GM12878 (cell line): ENCODE measurements around the gene GBX1. TPM values are rescaled to one million over a fixed set of nuclear protein-coding genes. Genes with fewer than 3 reads are reported as not detected.

ENCODE experiments used
- ATAC-seq: fragments of 200-7000 bp; cut with Tn5 transposase; 3 replicates; pipeline ENCODE4 v1.9.1; 2020; ENCODE audit warnings: mild to moderate bottlenecking, moderate library complexity
- BruUV-seq: library from RNA; stranded (reverse); fragments of 400-500 nt; replicated peaks from 2 replicates; lab custom pipeline; 2021; lab: Mats Ljungman, UMichigan
- CTCF ChIA-PET: fragments of 300-600 bp; sonication (Branson Sonifier 250); formaldehyde crosslinking; extraction: SDS; loops from one replicate; lab custom pipeline; 2021; ENCODE audit warnings: inconsistent platforms; lab: Yijun Ruan, JAX
- POLR2A ChIA-PET: fragments of 350-600 bp; formaldehyde crosslinking; extraction: SDS; loops from one replicate; lab custom pipeline; 2021; ENCODE audit warnings: inconsistent platforms; lab: Charles Lee
- RAD21 ChIA-PET: fragments of 300-600 bp; sonication (Branson Sonifier 250); formaldehyde crosslinking; loops from one replicate; lab custom pipeline; 2023; ENCODE audit warnings: antibody characterized with exemption; ENCODE audit not compliant: unreplicated experiment; lab: Charles Lee
- SMC1A ChIA-PET: fragments of 300-600 bp; sonication (Branson Sonifier 250); formaldehyde crosslinking; loops from one replicate; lab custom pipeline; 2023; ENCODE audit not compliant: unreplicated experiment, uncharacterized antibody; lab: Charles Lee
- DNase-seq: peaks from one replicate; pipeline ENCODE4 v3.0.0-alpha.2; 2011; ENCODE audit warnings: low read depth, low spot score
- FAIRE-seq: peaks from 3 replicates; lab custom pipeline; 2011; peaks lifted over from hg19 to GRCh38; lab: Jason Lieb, UNC
- H2AFZ ChIP-seq: 2 replicates; pipeline ENCODE4 v1.6.0; 2011; ENCODE audit warnings: low read depth, low read length, control low read depth; ENCODE audit not compliant: control insufficient read depth
- H3K27ac ChIP-seq: 2 replicates; pipeline ENCODE4 v1.5.1; 2011; ENCODE audit warnings: control low read depth; ENCODE audit not compliant: control insufficient read depth, insufficient read depth
- H3K27me3 ChIP-seq, 2 experiments: replicated peaks in 1 of 2; 2 replicates each; pipeline versions ENCODE4 v1.6.0 to v1.6.1; 2011; ENCODE audit warnings: low read length in 1 of 2; ENCODE audit not compliant: control insufficient read depth in 2 of 2, insufficient read depth in 2 of 2
- H3K36me3 ChIP-seq, 2 experiments: 2 replicates each; pipeline ENCODE4 v1.5.1; 2011; ENCODE audit warnings: low read length in 1 of 2; ENCODE audit not compliant: control insufficient read depth in 2 of 2, insufficient read depth in 2 of 2
- H3K4me1 ChIP-seq: 2 replicates; pipeline ENCODE4 v1.6.1; 2011; ENCODE audit warnings: mild to moderate bottlenecking, low read length, moderate library complexity, mixed read lengths; ENCODE audit not compliant: control insufficient read depth, insufficient read depth
- H3K4me2 ChIP-seq: 2 replicates; pipeline ENCODE4 v1.6.0; 2011; ENCODE audit warnings: control low read depth; ENCODE audit not compliant: control insufficient read depth, insufficient read depth
- H3K4me3 ChIP-seq: fragments of 200-600 bp; sonication (generic); 2 replicates; pipeline ENCODE4 v1.5.1; 2016
- H3K79me2 ChIP-seq: 2 replicates; pipeline ENCODE4 v1.6.0; 2011; ENCODE audit warnings: low read length; ENCODE audit not compliant: control insufficient read depth, insufficient read depth
- H3K9ac ChIP-seq: 2 replicates; pipeline ENCODE4 v1.8.0; 2011; ENCODE audit warnings: low read length, control low read depth, mixed read lengths; ENCODE audit not compliant: control insufficient read depth, insufficient read depth
- H3K9me3 ChIP-seq: replicated peaks from 3 replicates; pipeline ENCODE4 v1.5.1; 2011; ENCODE audit warnings: mild to moderate bottlenecking, low read length; ENCODE audit not compliant: control insufficient read depth, insufficient read depth
- H4K20me1 ChIP-seq: 2 replicates; pipeline ENCODE4 v1.6.0; 2011; ENCODE audit not compliant: control insufficient read depth, insufficient read depth
- ETV6 ChIP-seq, 2 experiments: fragments of 450-650 bp in 1 of 2; IDR thresholded peaks in 1 of 2; conservative IDR thresholded peaks in 1 of 2; 2 replicates each; pipeline ENCODE4 v1.6.1; 2014; ENCODE audit warnings: antibody characterized with exemption in 1 of 2, borderline replicate concordance in 1 of 2, low read depth in 1 of 2, mild to moderate bottlenecking in 1 of 2, moderate library complexity in 1 of 2
- FOXK2 ChIP-seq: fragments of 450-650 bp; IDR thresholded peaks from 2 replicates; pipeline ENCODE4 v1.6.1; 2017; ENCODE audit warnings: mild to moderate bottlenecking, moderate library complexity
- KLF5 ChIP-seq: fragments of 450-650 bp; IDR thresholded peaks from 2 replicates; pipeline ENCODE4 v1.6.1; 2014; ENCODE audit warnings: mild to moderate bottlenecking; ENCODE audit not compliant: partially characterized antibody
- POLR2AphosphoS2 ChIP-seq: IDR thresholded peaks from 2 replicates; pipeline ENCODE4 v1.6.1; 2011; ENCODE audit warnings: low read depth, mild to moderate bottlenecking, low read length, improper control_type of control experiment, moderate library complexity
- ZNF384 ChIP-seq: IDR thresholded peaks from 2 replicates; pipeline ENCODE4 v1.6.1; 2012; ENCODE audit warnings: low read depth, mild to moderate bottlenecking, low read length, improper control_type of control experiment, borderline replicate concordance
- WGBS: methylation state at CpG from one replicate; pipeline ENCODE4 v1.1.6; 2016; ENCODE audit warnings: low lambda C conversion rate; ENCODE audit not compliant: insufficient replicate concordance, insufficient coverage; ENCODE audit errors: missing lambda C conversion rate; 5-methylcytosine and 5-hydroxymethylcytosine counted together
- in situ Hi-C: fragments of 300-500 bp; cut with MboI; formaldehyde crosslinking; loops from 9 replicates; pipeline ENCODE4 v1.14.3; 2018; ENCODE audit warnings: mixed read lengths
- intact Hi-C: fragments of 100-400 bp; cut with micrococcal nuclease; formaldehyde crosslinking; loops from one replicate; pipeline ENCODE4 v1.14.2; 2022; ENCODE audit not compliant: unreplicated experiment
- polyA plus RNA-seq, 11 experiments: library from polyadenylated mRNA; depleted of rRNA in 4 of 11; unstranded in 6 of 11; stranded (reverse) in 5 of 11; fragments of >200 nt; fragmentation: Nextera tagmentation in 4 of 11; fragmentation: Illumina TruSeq in 1 of 11; extraction: Ambion mirVana in 4 of 11; extraction: Trizol in 1 of 11; gene quantifications; 1 replicate in 1 of 11; 2 replicates in 10 of 11; pipeline versions ENCODE4 v1.2.1 to v1.2.3, GENCODE V29; 2011 to 2016; ENCODE audit warnings: inconsistent platforms in 2 of 11, missing spikeins in 2 of 11, low read depth in 1 of 11
- total RNA-seq, 4 experiments: library from RNA; depleted of rRNA in 3 of 4; stranded (reverse); fragments of >200 nt in 3 of 4; fragmentation: Illumina TruSeq in 1 of 4; extraction: Trizol in 1 of 4; gene quantifications; 2 replicates each; pipeline versions ENCODE4 v1.2.1 to v1.2.3, GENCODE V29; 2013 to 2021
- TF ChIP-seq, protein P1 (sequence below): IDR thresholded peaks from 2 replicates; pipeline ENCODE4 v1.6.1; 2011; ENCODE audit warnings: low read depth, mild to moderate bottlenecking, low read length, moderate library complexity, borderline replicate concordance; ENCODE audit errors: extremely low read depth

GBX1 gene
- total and polyA plus RNA-seq, 10 of the 15 experiments (the other 5 are each of a cell fraction or from before 2014, with no cell fraction given): not detected

DNA sequence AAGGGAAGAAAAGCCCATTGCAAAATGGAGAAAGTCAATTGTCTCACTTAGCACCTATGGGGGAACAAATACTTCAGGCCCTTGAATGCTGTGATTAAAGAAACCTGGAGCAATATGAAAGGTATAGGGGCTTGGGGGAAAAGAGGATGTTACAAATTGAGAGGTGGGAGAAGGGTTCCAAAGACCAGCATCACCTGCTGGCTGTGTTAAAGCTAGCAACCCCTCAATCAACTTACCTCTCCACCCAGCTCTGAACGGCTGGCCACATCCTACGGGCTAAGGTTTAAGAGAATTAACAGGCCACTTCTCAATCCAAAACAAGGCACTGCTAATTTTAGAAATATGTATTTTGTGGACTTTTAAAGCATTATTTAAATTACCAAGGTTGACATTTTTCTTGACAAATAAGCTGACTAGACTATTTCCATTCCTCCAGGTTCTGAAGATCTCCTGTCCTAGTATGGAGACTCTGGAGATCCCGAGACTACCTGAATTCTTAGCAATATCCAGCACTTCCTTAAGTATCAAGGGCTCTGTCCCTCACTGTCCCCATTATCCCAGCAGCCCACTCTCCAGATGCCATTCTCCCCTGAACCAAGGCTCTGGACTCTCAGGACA lies 43.8 kb upstream of the GBX1 start:
- ChIA-PET RAD21 (no interaction called here), POLR2A (no interaction called here), SMC1A (interaction anchor here (1.0 kb wide), 1 partner anchor 17 kb away, joined by 3 read pairs; no protein-coding TSS in a partner anchor), CTCF (no interaction called here)
- H3K9me3 ChIP-seq: no peaks in the 10 kb centered on the region
- no peaks in the 10 kb centered on the region for H4K20me1 ChIP-seq
- intact Hi-C loops (no loop called here), in situ Hi-C loops (no loop called here)
- H3K27me3 ChIP-seq: no peaks in the 10 kb centered on the region; a peak in 1 of 4 replicates
- BruUV-seq: no TSS peak
- H3K4me3 ChIP-seq: no peak overlapping the region
- DNase-seq (no peak), ATAC-seq (no peak), FAIRE-seq (no peak)
- TF ChIP-seq FOXK2 (no peak), ZNF384 (no peak), KLF5 (no peak)
- H3K4me2 ChIP-seq: no peak overlapping the region
- H3K36me3 ChIP-seq: peaks cover 4 to 10% of the 10 kb centered on the region in 2 experiments; a peak in 3 of 4 replicates
- no peaks in the 10 kb centered on the region for H3K4me1 ChIP-seq
- H2AFZ ChIP-seq: no peak overlapping the region
- 96% methylated on average over 3 of the region's 3 CpGs for WGBS
- H3K27ac ChIP-seq: no peak overlapping the region
- H3K9ac ChIP-seq: no peak overlapping the region
- H3K79me2 ChIP-seq: no peaks in the 10 kb centered on the region

GRCh38 chr7:151210087-151210854 lies 42.8 kb upstream of the GBX1 start, which contains the start of gene H2BK1:
H2BK1 (minus strand) TSS chr7:151210488; CDS start chr7:151210318, 170 bp downstream.
- Histone ChIP-seq H3K79me2 (no peaks in the 10 kb centered on the region), H3K27me3 (peaks cover under 1 to 2% of the 10 kb centered on the region in 2 experiments; a peak in 2 of 4 replicates), H3K36me3 (peaks cover 3 to 8% of the 10 kb centered on the region in 2 experiments; a peak in 3 of 4 replicates), H2AFZ (no peak within 1 kb of the TSS), H3K9me3 (no peaks in the 10 kb centered on the region), H3K27ac (no peak within 1 kb of the TSS), H3K9ac (no peak within 1 kb of the TSS), H3K4me2 (no peak within 1 kb of the TSS), H3K4me1 (no peaks in the 10 kb centered on the region), H3K4me3 (no peak within 1 kb of the TSS)
- WGBS: 97% methylated on average over 16 of the region's 17 CpGs
- CTCF ChIA-PET: no interaction called here
- ATAC-seq (no peak), DNase-seq (no peak)
- in situ Hi-C loops: no loop called here
- BruUV-seq: no TSS peak
- POLR2A ChIA-PET: no interaction called here
- intact Hi-C loops: no loop called here
- RAD21 ChIA-PET: no interaction called here
- SMC1A ChIA-PET: no interaction called here
- no peak for TF ChIP-seq ETV6 (conservative IDR thresholded peaks at IDR 0.05 in 1 of 2, IDR thresholded peaks at IDR 0.05 in 1 of 2; ENCODE audit: borderline replicate concordance in 1 of 2, low read depth in 1 of 2)
- TF ChIP-seq POLR2AphosphoS2: no peak
- TF ChIP-seq, protein P1, sequence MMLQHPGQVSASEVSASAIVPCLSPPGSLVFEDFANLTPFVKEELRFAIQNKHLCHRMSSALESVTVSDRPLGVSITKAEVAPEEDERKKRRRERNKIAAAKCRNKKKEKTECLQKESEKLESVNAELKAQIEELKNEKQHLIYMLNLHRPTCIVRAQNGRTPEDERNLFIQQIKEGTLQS: no peak
- TF ChIP-seq, all 136 proteins: peak for 0
- no peak for FAIRE-seq
- no peaks in the 10 kb centered on the region for H4K20me1 ChIP-seq
